ENCODE measurements around the gene RCN1. TPM values are rescaled to one million over a fixed set of nuclear protein-coding genes. Genes with fewer than 3 reads are reported as not detected.

The RCN1 gene
- total RNA-seq, 1 experiment from 2014 or later: 99.8 TPM

DNA sequence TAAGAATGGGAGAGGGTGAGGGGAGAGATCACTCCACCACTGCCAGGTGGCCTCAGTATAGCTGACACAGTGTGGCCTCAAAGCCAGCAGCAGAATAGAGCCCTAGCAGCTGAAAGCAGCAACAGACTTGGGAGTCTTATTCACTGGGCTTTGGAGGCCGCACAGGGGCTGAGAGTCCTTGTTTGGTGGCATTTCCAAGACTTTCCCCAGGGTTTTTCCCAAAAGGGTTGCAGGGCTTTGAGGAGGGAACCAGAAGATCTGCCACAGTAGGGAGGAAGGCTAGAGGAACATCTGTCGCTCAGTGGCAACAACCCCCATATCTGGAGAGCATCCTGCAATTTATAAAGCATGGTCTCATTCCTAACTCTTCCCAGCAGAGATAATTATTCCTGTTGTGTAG lies 35.0 kb upstream of the RCN1 start:
- Histone ChIP-seq H3K9me2 (ENCODE audit: insufficient read depth) (no peaks in the 10 kb centered on the region), H3K27me3 (ENCODE audit: insufficient read depth, low read length) (peaks cover 4% of the 10 kb centered on the region), H2AFZ (ENCODE audit: low read depth, low read length, poor library complexity, severe bottlenecking) (no peak overlapping the region), H3K79me2 (ENCODE audit: insufficient read depth, low read length) (no peaks in the 10 kb centered on the region), H4K20me1 (ENCODE audit: insufficient read depth) (no peaks in the 10 kb centered on the region), H3K4me3 (replicated peaks in 1 of 2; ENCODE audit: low read depth in 1 of 2, low read length in 2 of 2) (no peak overlapping the region), H3K4me1 (ENCODE audit: control insufficient read depth in 1 of 2, insufficient read depth in 2 of 2, low read length in 2 of 2) (peaks cover 0 to 5% of the 10 kb centered on the region in 2 experiments; a peak in 1 of 4 replicates), H3K36me3 (ENCODE audit: control insufficient read depth in 1 of 2, insufficient read depth in 2 of 2, low read length in 2 of 2) (no peaks in the 10 kb centered on the region), H3K9me3 (ENCODE audit: control insufficient read depth in 1 of 2, insufficient read depth in 1 of 2, low read depth in 1 of 2, low read length in 2 of 2) (no peaks in the 10 kb centered on the region), H3K4me2 (ENCODE audit: low read length) (no peak overlapping the region), H3K27ac (ENCODE audit: low read depth, low read length) (no peak overlapping the region), H3K9ac (ENCODE audit: low read length) (no peak overlapping the region)
- ATAC-seq (no peak), DNase-seq (ENCODE audit: low read depth, low spot score) (no peak)
- no TSS peak for BruUV-seq (replicated peaks)
- POLR2A ChIA-PET: no interaction called here
- CTCF ChIA-PET: no interaction called here
- intact Hi-C loops (cut with micrococcal nuclease): no loop called here
- RAD21 ChIA-PET (ENCODE audit: low non-redundant PET in 1 of 2, low total read pairs in 2 of 2, uncharacterized antibody in 2 of 2, unreplicated experiment in 2 of 2): no interaction called here
- TF ChIP-seq FOSL1 (IDR thresholded peaks at IDR 0.05; ENCODE audit: low read depth) (no peak), SRF (IDR thresholded peaks at IDR 0.05; ENCODE audit: low read depth) (no peak), EZH2phosphoT487 (IDR thresholded peaks at IDR 0.05; ENCODE audit: borderline replicate concordance) (no peak), ZFX (IDR thresholded peaks at IDR 0.05) (no peak), POLR2AphosphoS5 (IDR thresholded peaks at IDR 0.05; ENCODE audit: low read depth, low read length) (no peak), SP1 (IDR thresholded peaks at IDR 0.05; ENCODE audit: low read depth) (no peak)
- TF ChIP-seq, protein P1, sequence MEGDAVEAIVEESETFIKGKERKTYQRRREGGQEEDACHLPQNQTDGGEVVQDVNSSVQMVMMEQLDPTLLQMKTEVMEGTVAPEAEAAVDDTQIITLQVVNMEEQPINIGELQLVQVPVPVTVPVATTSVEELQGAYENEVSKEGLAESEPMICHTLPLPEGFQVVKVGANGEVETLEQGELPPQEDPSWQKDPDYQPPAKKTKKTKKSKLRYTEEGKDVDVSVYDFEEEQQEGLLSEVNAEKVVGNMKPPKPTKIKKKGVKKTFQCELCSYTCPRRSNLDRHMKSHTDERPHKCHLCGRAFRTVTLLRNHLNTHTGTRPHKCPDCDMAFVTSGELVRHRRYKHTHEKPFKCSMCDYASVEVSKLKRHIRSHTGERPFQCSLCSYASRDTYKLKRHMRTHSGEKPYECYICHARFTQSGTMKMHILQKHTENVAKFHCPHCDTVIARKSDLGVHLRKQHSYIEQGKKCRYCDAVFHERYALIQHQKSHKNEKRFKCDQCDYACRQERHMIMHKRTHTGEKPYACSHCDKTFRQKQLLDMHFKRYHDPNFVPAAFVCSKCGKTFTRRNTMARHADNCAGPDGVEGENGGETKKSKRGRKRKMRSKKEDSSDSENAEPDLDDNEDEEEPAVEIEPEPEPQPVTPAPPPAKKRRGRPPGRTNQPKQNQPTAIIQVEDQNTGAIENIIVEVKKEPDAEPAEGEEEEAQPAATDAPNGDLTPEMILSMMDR (IDR thresholded peaks at IDR 0.05 in 2 of 3, conservative IDR thresholded peaks at IDR 0.05 in 1 of 3; ENCODE audit: borderline replicate concordance in 1 of 3, insufficient read depth in 1 of 3, low read depth in 2 of 3, low read length in 2 of 3): no peak
- TF ChIP-seq, protein P2, sequence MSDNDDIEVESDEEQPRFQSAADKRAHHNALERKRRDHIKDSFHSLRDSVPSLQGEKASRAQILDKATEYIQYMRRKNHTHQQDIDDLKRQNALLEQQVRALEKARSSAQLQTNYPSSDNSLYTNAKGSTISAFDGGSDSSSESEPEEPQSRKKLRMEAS (IDR thresholded peaks at IDR 0.05): no peak

DNA sequence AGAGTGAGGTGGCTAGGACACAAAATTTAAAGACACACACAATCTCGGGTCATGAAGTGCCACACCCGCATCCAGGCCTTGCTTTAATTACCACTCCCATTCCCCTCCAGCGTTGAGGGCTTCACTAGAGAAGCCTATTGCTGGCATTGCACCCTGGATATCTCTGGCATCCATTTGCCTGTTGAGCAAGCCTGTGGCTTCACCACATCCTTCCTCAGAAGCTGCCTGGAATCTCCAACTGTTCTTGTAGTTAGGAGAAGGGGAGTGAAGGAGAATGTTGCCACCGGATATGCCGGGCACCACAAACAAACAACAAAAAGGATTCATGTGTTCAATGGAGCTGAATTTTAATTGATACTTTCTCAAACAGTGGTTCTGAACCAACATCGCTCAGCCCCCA lies 34.4 kb upstream of the RCN1 start:
- intact Hi-C loops (cut with micrococcal nuclease): no loop called here
- no peak overlapping the region for H3K4me3 ChIP-seq (replicated peaks in 1 of 2; ENCODE audit: low read depth in 1 of 2, low read length in 2 of 2)
- ATAC-seq (no peak), DNase-seq (ENCODE audit: low read depth, low spot score) (no peak)
- ChIA-PET CTCF (no interaction called here), RAD21 (ENCODE audit: low non-redundant PET in 1 of 2, low total read pairs in 2 of 2, uncharacterized antibody in 2 of 2, unreplicated experiment in 2 of 2) (no interaction called here), POLR2A (no interaction called here)
- no peaks in the 10 kb centered on the region for H3K9me3 ChIP-seq (ENCODE audit: control insufficient read depth in 1 of 2, insufficient read depth in 1 of 2, low read depth in 1 of 2, low read length in 2 of 2)
- H2AFZ ChIP-seq (ENCODE audit: low read depth, low read length, poor library complexity, severe bottlenecking): no peak overlapping the region
- H3K36me3 ChIP-seq (ENCODE audit: control insufficient read depth in 1 of 2, insufficient read depth in 2 of 2, low read length in 2 of 2): no peaks in the 10 kb centered on the region
- H3K27ac ChIP-seq (ENCODE audit: low read depth, low read length): no peak overlapping the region
- peaks cover 4% of the 10 kb centered on the region for H3K27me3 ChIP-seq (ENCODE audit: insufficient read depth, low read length)
- BruUV-seq (replicated peaks): no TSS peak
- peaks cover 0 to 5% of the 10 kb centered on the region in 2 experiments; a peak in 1 of 4 replicates for H3K4me1 ChIP-seq (ENCODE audit: control insufficient read depth in 1 of 2, insufficient read depth in 2 of 2, low read length in 2 of 2)
- H3K4me2 ChIP-seq (ENCODE audit: low read length): no peak overlapping the region
- H4K20me1 ChIP-seq (ENCODE audit: insufficient read depth): no peaks in the 10 kb centered on the region
- H3K9me2 ChIP-seq (ENCODE audit: insufficient read depth): no peaks in the 10 kb centered on the region
- H3K79me2 ChIP-seq (ENCODE audit: insufficient read depth, low read length): no peaks in the 10 kb centered on the region
- no peak overlapping the region for H3K9ac ChIP-seq (ENCODE audit: low read length)
- TF ChIP-seq CBX3 (IDR thresholded peaks at IDR 0.05; ENCODE audit: low read depth) (no peak), EGR1 (IDR thresholded peaks at IDR 0.05; ENCODE audit: low read depth) (no peak), EZH2phosphoT487 (IDR thresholded peaks at IDR 0.05; ENCODE audit: borderline replicate concordance) (no peak), SIN3A (IDR thresholded peaks at IDR 0.05; ENCODE audit: low read depth) (no peak), SP1 (IDR thresholded peaks at IDR 0.05; ENCODE audit: low read depth) (no peak), ELF1 (IDR thresholded peaks at IDR 0.05; ENCODE audit: borderline replicate concordance, low read depth) (no peak), POLR2A (IDR thresholded peaks at IDR 0.05; ENCODE audit: borderline replicate concordance, extremely low read depth, insufficient read depth, insufficient read length) (no peak)
- TF ChIP-seq, protein P1 (IDR thresholded peaks at IDR 0.05 in 2 of 3, conservative IDR thresholded peaks at IDR 0.05 in 1 of 3; ENCODE audit: borderline replicate concordance in 1 of 3, insufficient read depth in 1 of 3, low read depth in 2 of 3, low read length in 2 of 3): no peak
- TF ChIP-seq, protein P3, sequence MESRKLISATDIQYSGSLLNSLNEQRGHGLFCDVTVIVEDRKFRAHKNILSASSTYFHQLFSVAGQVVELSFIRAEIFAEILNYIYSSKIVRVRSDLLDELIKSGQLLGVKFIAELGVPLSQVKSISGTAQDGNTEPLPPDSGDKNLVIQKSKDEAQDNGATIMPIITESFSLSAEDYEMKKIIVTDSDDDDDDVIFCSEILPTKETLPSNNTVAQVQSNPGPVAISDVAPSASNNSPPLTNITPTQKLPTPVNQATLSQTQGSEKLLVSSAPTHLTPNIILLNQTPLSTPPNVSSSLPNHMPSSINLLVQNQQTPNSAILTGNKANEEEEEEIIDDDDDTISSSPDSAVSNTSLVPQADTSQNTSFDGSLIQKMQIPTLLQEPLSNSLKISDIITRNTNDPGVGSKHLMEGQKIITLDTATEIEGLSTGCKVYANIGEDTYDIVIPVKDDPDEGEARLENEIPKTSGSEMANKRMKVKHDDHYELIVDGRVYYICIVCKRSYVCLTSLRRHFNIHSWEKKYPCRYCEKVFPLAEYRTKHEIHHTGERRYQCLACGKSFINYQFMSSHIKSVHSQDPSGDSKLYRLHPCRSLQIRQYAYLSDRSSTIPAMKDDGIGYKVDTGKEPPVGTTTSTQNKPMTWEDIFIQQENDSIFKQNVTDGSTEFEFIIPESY (IDR thresholded peaks at IDR 0.05; ENCODE audit: extremely low read depth, insufficient replicate concordance, low read length): no peak
